Fibroblast of pulmonary artery (primary cell): ENCODE data around the gene SPIRE1.

Experiments used
- DNase-seq: peaks from one replicate; pipeline ENCODE4 v3.0.0-alpha.2; 2010; ENCODE audit warnings: low read depth
- H3K4me3 ChIP-seq: replicated peaks from 2 replicates; pipeline ENCODE4 v1.5.1; 2011; ENCODE audit warnings: low read depth, mild to moderate bottlenecking, control low read depth, low read length, moderate library complexity
- TF ChIP-seq, protein P1 (sequence below): IDR thresholded peaks from 2 replicates; pipeline ENCODE4 v1.5.1; 2011; ENCODE audit warnings: mild to moderate bottlenecking, control low read depth, low read length, inconsistent platforms; ENCODE audit errors: missing control alignments

Gene SPIRE1

DNA sequence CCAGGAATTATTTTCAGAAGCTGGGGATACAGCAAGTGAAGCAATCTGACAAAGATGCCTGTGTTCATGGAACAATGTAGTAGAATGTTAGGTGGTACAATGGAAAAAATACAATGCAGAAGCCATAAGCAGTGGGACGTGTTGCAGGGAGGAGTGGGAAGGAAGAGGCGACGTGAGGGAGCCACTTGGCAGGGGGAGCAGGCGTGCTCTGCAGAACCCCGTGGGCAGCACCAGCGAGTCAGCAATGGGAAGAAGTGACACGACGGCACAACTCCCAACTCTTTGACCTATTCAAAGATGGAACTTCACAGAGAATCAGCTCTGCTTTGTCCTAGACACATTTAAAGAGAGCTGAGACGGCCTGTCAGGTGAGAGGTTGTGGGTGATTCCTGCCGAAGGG, 219.7 kb downstream of the SPIRE1 start:
- H3K4me3 ChIP-seq, result no peak overlapping the region
- TF ChIP-seq, protein P1, sequence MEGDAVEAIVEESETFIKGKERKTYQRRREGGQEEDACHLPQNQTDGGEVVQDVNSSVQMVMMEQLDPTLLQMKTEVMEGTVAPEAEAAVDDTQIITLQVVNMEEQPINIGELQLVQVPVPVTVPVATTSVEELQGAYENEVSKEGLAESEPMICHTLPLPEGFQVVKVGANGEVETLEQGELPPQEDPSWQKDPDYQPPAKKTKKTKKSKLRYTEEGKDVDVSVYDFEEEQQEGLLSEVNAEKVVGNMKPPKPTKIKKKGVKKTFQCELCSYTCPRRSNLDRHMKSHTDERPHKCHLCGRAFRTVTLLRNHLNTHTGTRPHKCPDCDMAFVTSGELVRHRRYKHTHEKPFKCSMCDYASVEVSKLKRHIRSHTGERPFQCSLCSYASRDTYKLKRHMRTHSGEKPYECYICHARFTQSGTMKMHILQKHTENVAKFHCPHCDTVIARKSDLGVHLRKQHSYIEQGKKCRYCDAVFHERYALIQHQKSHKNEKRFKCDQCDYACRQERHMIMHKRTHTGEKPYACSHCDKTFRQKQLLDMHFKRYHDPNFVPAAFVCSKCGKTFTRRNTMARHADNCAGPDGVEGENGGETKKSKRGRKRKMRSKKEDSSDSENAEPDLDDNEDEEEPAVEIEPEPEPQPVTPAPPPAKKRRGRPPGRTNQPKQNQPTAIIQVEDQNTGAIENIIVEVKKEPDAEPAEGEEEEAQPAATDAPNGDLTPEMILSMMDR, result no peak
- DNase-seq, result no peak

DNA sequence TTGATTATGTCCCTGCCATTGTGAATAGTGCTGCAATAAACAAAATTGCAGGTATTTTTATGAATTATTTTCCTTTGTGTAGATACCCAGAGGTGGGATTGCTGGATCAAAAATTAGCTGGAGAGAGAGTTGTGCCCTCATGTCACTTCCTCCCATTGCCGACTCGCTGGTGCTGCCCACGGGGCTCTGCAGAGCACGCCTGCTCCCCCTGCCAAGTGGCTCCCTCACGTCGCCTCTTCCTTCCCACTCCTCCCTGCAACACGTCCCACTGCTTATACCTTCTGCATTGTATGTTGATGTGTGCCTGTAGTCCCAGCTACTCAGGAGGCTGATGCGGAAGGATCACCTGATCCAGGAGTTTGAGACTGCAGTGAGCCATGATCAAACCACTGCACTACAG, 222.0 kb downstream of the SPIRE1 start:
- DNase-seq, result no peak
- TF ChIP-seq, protein P1, result no peak
- no peak overlapping the region for H3K4me3 ChIP-seq

DNA sequence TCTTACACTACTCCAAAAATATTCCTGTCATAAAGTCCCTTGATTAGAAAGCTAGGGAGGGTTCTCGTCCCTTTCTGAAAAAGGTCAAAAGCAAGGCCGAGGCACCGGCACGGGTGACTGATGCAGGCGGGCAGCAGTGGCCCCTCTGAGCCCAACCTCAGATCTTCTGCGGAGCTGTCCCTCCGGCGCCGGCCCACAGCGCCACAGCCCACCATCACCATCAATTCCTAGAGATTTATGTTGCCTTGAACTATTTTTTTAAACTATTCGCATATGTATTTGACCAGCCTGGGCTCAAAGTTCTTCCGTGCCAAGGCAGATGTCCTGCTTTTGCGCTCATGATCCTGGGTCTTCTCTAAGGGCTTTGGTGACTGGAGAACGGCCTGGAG, 223.4 kb downstream of the SPIRE1 start:
- TF ChIP-seq, protein P1, result no peak
- no peak for DNase-seq
- H3K4me3 ChIP-seq, result no peak overlapping the region

DNA sequence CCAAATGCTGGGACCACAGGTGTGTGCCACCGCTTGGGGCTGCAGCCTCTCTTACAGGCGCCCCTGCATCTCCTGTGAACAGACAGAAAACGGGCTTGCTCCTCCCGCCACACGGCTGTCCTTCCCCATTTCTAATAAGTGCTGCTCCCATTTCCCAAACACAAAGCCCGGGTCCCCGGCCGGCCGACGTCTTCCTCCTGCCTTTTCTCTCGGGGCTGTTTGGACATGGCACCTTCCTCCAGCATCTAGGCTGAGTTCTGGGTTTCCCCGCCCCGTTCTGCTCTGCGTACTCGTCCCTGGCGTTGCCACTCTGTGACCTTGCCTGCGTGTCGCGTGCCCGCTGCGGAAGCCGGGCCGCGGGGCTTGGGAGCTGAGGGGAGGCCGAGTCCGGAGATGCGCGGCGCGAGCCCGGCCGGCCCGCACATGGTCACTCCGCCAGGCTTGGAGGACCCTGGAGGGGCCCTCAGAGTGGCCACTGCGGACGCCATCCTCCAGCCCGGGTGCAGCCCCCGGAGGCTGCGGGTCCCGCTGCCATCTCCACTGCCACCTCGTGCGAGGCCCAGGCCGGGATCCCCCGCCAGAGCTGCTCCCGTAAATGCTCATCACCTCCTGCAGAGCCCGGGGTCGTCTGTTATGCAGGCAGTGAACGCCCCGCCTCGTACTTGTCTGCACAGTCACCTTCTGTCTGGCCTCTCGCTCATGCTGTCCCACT, 223.9 kb downstream of the SPIRE1 start:
- DNase-seq, result no peak
- TF ChIP-seq, protein P1, result no peak
- no peak overlapping the region for H3K4me3 ChIP-seq

DNA sequence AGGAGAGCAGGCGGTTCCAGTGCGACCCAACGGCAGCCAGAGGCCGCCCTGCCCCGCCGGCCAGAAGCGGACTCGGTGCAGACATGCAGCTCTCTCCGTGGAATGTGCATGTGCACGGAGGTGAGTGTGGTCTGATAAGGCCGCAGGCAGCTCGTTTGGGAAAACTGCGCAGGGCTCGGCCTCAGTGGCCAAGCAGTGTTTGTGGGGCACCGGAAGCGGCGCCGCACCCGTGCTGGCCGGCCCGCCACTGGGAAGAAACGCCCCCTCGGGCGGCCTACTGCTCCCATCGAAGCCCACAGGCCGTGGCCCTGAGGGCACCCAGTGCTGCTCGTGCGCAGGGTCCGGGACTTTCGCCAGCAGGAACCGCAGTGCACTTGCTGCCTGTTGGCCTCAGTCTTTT, 225.0 kb downstream of the SPIRE1 start:
- no peak for DNase-seq
- H3K4me3 ChIP-seq, result no peak overlapping the region
- TF ChIP-seq, protein P1, result no peak

DNA sequence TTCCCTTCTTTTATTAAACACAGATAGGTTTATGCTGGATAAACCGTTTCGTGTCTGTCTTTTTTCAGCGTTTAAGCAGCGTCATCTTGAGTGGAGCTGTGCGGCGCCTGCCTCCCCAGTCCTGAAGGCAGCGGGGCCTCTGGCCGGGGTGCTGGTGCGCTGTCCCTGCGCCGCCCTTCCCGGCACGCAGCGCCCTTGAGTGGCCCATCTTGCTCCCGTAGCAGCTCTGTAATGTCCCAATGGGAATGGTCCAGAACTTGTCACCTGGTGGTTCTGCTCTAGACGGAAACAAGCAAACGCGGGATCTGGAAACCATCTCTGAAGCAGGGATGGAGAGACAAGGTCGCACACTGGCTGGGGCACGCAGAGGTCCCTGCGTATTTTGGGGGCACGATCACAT, 225.7 kb downstream of the SPIRE1 start:
- no peak overlapping the region for H3K4me3 ChIP-seq
- DNase-seq, result no peak
- TF ChIP-seq, protein P1, result no peak

DNA sequence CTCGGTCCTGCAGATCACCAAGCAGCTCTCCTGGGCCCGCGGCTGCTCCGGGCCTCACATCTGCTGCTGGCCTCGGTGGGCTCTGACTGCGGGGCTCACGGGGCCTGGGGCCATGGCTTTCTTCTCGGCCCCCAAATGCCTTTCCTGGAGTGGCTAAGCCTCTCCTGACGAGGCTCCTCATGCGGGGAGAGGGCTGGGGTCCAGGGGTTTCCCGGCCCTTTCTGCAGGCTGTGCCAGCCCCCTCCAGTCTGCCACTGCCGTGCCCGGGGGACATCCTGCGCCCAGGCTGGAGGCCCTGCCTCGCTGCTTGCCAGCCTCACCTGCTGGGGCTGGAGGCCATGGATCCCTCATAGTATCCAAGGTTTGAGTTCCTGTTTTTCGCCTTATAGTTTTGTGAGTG, 226.3 kb downstream of the SPIRE1 start:
- TF ChIP-seq, protein P1, result no peak
- no peak for DNase-seq

More for the DNA sequence above, 226.3 kb downstream of the SPIRE1 start:
- H3K4me3 ChIP-seq, result no peak overlapping the region
